CD4-positive, alpha-beta memory T cell (primary cell): Measurements from ENCODE around the gene UBB. TPM values are rescaled to one million over a fixed set of nuclear protein-coding genes. Genes with fewer than 3 reads are reported as not detected.

Source experiments
- CTCF ChIA-PET: fragments of 350-600 bp; sonication (Branson Sonifier 250); formaldehyde crosslinking; loops from one replicate; lab custom pipeline; 2021; ENCODE audit warnings: inconsistent platforms; ENCODE audit not compliant: partially characterized antibody; lab: Charles Lee
- POLR2A ChIA-PET: fragments of 350-600 bp; sonication (Branson Sonifier 250); formaldehyde crosslinking; loops from one replicate; lab custom pipeline; 2021; ENCODE audit not compliant: partially characterized antibody; lab: Charles Lee
- DNase-seq, 5 donors: peaks; one replicate each; pipeline versions ENCODE4 v3.0.0 to v3.0.0-alpha.2; 2020 to 2022; ENCODE audit warnings: mixed read lengths in 1 of 5
- H3K27ac ChIP-seq: one replicate; pipeline ENCODE4 v1.7.0; 2013; ENCODE audit warnings: low read depth, low read length
- H3K27me3 ChIP-seq: 2 replicates; pipeline ENCODE4 v1.7.0; 2013; ENCODE audit warnings: mild to moderate bottlenecking, low read length, moderate library complexity; ENCODE audit not compliant: insufficient read depth
- H3K36me3 ChIP-seq: 2 replicates; pipeline ENCODE4 v1.7.0; 2013; ENCODE audit warnings: mild to moderate bottlenecking, low read length, moderate library complexity; ENCODE audit not compliant: insufficient read depth
- H3K4me1 ChIP-seq: 2 replicates; pipeline ENCODE4 v1.7.0; 2013; ENCODE audit warnings: mild to moderate bottlenecking, low read length, moderate library complexity; ENCODE audit not compliant: insufficient read depth
- H3K4me3 ChIP-seq, 2 donors: one replicate each; pipeline ENCODE4 v1.7.0; 2013; ENCODE audit warnings: low read length in 2 of 2, mild to moderate bottlenecking in 1 of 2
- H3K9me3 ChIP-seq, 2 donors: one replicate each; pipeline ENCODE4 v1.7.0; 2013; ENCODE audit warnings: low read length in 2 of 2, control low read depth in 1 of 2; ENCODE audit not compliant: control insufficient read depth in 1 of 2
- H3K27ac Mint-ChIP-seq, 7 donors: one replicate each; pipeline ENCODE4 v1.8.0; 2020 to 2021; ENCODE audit warnings: mixed read lengths in 7 of 7, mild to moderate bottlenecking in 6 of 7, inconsistent platforms in 3 of 7, moderate library complexity in 3 of 7
- H3K27me3 Mint-ChIP-seq, 2 donors: one replicate each; pipeline ENCODE4 v1.8.0; 2020 to 2021; ENCODE audit warnings: mixed read lengths in 2 of 2
- H3K36me3 Mint-ChIP-seq, 2 donors: one replicate each; pipeline ENCODE4 v1.8.0; 2020 to 2021; ENCODE audit warnings: mixed read lengths in 2 of 2, inconsistent platforms in 1 of 2, mild to moderate bottlenecking in 1 of 2
- H3K4me1 Mint-ChIP-seq, 4 donors: one replicate each; pipeline ENCODE4 v1.8.0; 2020 to 2021; ENCODE audit warnings: mixed read lengths in 4 of 4, mild to moderate bottlenecking in 1 of 4
- H3K4me3 Mint-ChIP-seq, 8 donors: one replicate each; pipeline ENCODE4 v1.8.0; 2020 to 2021; ENCODE audit warnings: mixed read lengths in 8 of 8, mild to moderate bottlenecking in 7 of 8, moderate library complexity in 6 of 8, inconsistent platforms in 3 of 8
- H3K9me3 Mint-ChIP-seq, 8 donors: one replicate each; pipeline ENCODE4 v1.8.0; 2020 to 2021; ENCODE audit warnings: mixed read lengths in 8 of 8, mild to moderate bottlenecking in 5 of 8, inconsistent platforms in 3 of 8, moderate library complexity in 1 of 8
- intact Hi-C: fragments of 100-400 bp; cut with micrococcal nuclease; formaldehyde crosslinking; loops from one replicate; pipeline ENCODE4 v1.15.1; 2023
- polyA plus RNA-seq, 2 donors: library from polyadenylated mRNA; unstranded; fragments of 300-500 nt; fragmentation: Illumina TruSeq; gene quantifications; one replicate each; pipeline ENCODE4 v1.2.3, GENCODE V29; 2021
- total RNA-seq, 2 experiments: library from RNA; stranded (reverse); gene quantifications; one replicate each; pipeline ENCODE4 v1.2.3, GENCODE V29; 2021

Gene UBB
- total and polyA plus RNA-seq, 4 experiments from 2014 or later = 523 to 1,970 (median 1,094) TPM

- H3K9me3 ChIP-seq = no peaks in the 10 kb centered on the region
- no peak overlapping the region for H3K27ac ChIP-seq
- Mint-ChIP-seq H3K36me3 (peaks cover 23 to 64% of the 10 kb centered on the region in 2 donors), H3K4me1 (peaks cover 0 to 7% (median 3%) of the 10 kb centered on the region in 4 donors), H3K27ac (peak overlapping the region in 2 of 7 donors; percentile 15 to 29), H3K9me3 (no peaks in the 10 kb centered on the region), H3K4me3 (no peak overlapping the region), H3K27me3 (no peaks in the 10 kb centered on the region)
- peaks cover 49% of the 10 kb centered on the region for H3K36me3 ChIP-seq
- DNase-seq = peak in 3 of 5 donors; percentile 15 to 38 (median 24)
- no peak overlapping the region for H3K4me3 ChIP-seq
- intact Hi-C loops = no loop called here
- ChIA-PET CTCF (interaction anchor here (1.0 to 3.4 kb wide), 7 partner anchors 10 to 94 kb away, joined by 3 to 15 read pairs (median 6); partner anchors contain the start of gene TRPV2), POLR2A (interaction anchor here (0.9 to 3.1 kb wide), 5 partner anchors 9 to 93 kb away, joined by 3 to 18 read pairs (median 4); no protein-coding TSS in a partner anchor)
- no peaks in the 10 kb centered on the region for H3K27me3 ChIP-seq
- H3K4me1 ChIP-seq = no peaks in the 10 kb centered on the region
Measured at GRCh38 chr17:16428098-16428882, 47.4 kb downstream of the UBB start.

- Histone ChIP-seq H3K27ac (no peak overlapping the region), H3K27me3 (no peaks in the 10 kb centered on the region), H3K36me3 (peaks cover 44% of the 10 kb centered on the region), H3K4me3 (no peak overlapping the region), H3K9me3 (no peaks in the 10 kb centered on the region), H3K4me1 (no peaks in the 10 kb centered on the region)
- H3K4me1 Mint-ChIP-seq = peaks cover 0 to 7% (median 3%) of the 10 kb centered on the region in 4 donors
- peak in 1 of 5 donors; percentile 5 for DNase-seq
- ChIA-PET POLR2A (interaction anchor here (1.4 to 3.1 kb wide), 2 partner anchors 10 kb away, joined by 4 to 18 read pairs; no protein-coding TSS in a partner anchor), CTCF (interaction anchor here (1.6 to 3.4 kb wide), 5 partner anchors 9 to 93 kb away, joined by 3 to 15 read pairs (median 13); partner anchors contain the start of gene TRPV2)
- no peaks in the 10 kb centered on the region for H3K27me3 Mint-ChIP-seq
- H3K36me3 Mint-ChIP-seq = peaks cover 23 to 61% of the 10 kb centered on the region in 2 donors
- no peak overlapping the region for H3K4me3 Mint-ChIP-seq
- H3K27ac Mint-ChIP-seq = peak overlapping the region in 2 of 7 donors; percentile 34 to 50
- intact Hi-C loops = no loop called here
- H3K9me3 Mint-ChIP-seq = no peaks in the 10 kb centered on the region
Measured at GRCh38 chr17:16429083-16429482, 48.2 kb downstream of the UBB start.

GRCh38 chr17:16430650-16431049 is 49.8 kb downstream of the UBB start:
- CTCF ChIA-PET = interaction anchor here (1.1 to 2.3 kb wide), 3 partner anchors 15 to 91 kb away, joined by 3 to 8 read pairs (median 6); partner anchors contain the start of gene TRPV2

GRCh38 chr17:16432017-16432416 is 51.1 kb downstream of the UBB start:
- no peaks in the 10 kb centered on the region for H3K9me3 Mint-ChIP-seq

More at GRCh38 chr17:16430650-16431049, 49.8 kb downstream of the UBB start:
- no peak for DNase-seq
- H3K4me1 Mint-ChIP-seq = peaks cover 0 to 8% (median 5%) of the 10 kb centered on the region in 4 donors
- H3K27ac Mint-ChIP-seq = peak overlapping the region in 1 of 7 donors; percentile 9
- no peak overlapping the region for H3K27ac ChIP-seq
- no peak overlapping the region for H3K4me3 ChIP-seq
- peaks cover 20 to 58% of the 10 kb centered on the region in 2 donors for H3K36me3 Mint-ChIP-seq
- no peaks in the 10 kb centered on the region for H3K4me1 ChIP-seq
- no peaks in the 10 kb centered on the region for H3K9me3 ChIP-seq
- POLR2A ChIA-PET = interaction anchor here (1.0 to 1.3 kb wide), 2 partner anchors 8 to 10 kb away, joined by 3 to 4 read pairs; no protein-coding TSS in a partner anchor
- no peaks in the 10 kb centered on the region for H3K27me3 ChIP-seq
- H3K4me3 Mint-ChIP-seq = no peak overlapping the region
- H3K27me3 Mint-ChIP-seq = no peaks in the 10 kb centered on the region
- H3K9me3 Mint-ChIP-seq = no peaks in the 10 kb centered on the region
- H3K36me3 ChIP-seq = peaks cover 39% of the 10 kb centered on the region
- intact Hi-C loops = no loop called here

More at GRCh38 chr17:16432017-16432416, 51.1 kb downstream of the UBB start:
- peak in 1 of 5 donors; percentile 20 for DNase-seq
- POLR2A ChIA-PET = interaction anchor here (0.5 to 1.4 kb wide), 7 partner anchors 8 to 848 kb away, joined by 3 to 6 read pairs (median 3); partner anchors contain the start of genes TRPV2 and UBB
- Histone ChIP-seq H3K9me3 (no peaks in the 10 kb centered on the region), H3K4me1 (no peaks in the 10 kb centered on the region), H3K27ac (no peak overlapping the region), H3K4me3 (no peak overlapping the region), H3K36me3 (peaks cover 25% of the 10 kb centered on the region), H3K27me3 (no peaks in the 10 kb centered on the region)
- H3K36me3 Mint-ChIP-seq = peaks cover 11 to 47% of the 10 kb centered on the region in 2 donors
- no peaks in the 10 kb centered on the region for H3K27me3 Mint-ChIP-seq
- no peak overlapping the region for H3K27ac Mint-ChIP-seq
- H3K4me1 Mint-ChIP-seq = peaks cover 0 to 7% (median 4%) of the 10 kb centered on the region in 4 donors
- no peak overlapping the region for H3K4me3 Mint-ChIP-seq
- CTCF ChIA-PET = interaction anchor here (0.6 to 2.3 kb wide), 3 partner anchors 55 to 90 kb away, joined by 3 to 8 read pairs (median 4); no protein-coding TSS in a partner anchor
- intact Hi-C loops = no loop called here

Other genes with a start within 250 kb of the UBB start
- gene NCOR1, start 165.6 kb upstream of the UBB start, total RNA-seq = 100 to 1,000 TPM; 156 to 169 TPM
- 100 to 1,000 TPM in 1 of 2 donors, 10 to 100 TPM in 1; 26.4 to 168 TPM for gene NCOR1, start 165.6 kb upstream of the UBB start, polyA plus RNA-seq
- gene PIGL, start 163.9 kb upstream of the UBB start, total RNA-seq = 10 to 100 TPM; 71.0 to 71.1 TPM
- 10 to 100 TPM in 1 of 2 donors, 1 to 10 TPM in 1; 8.1 to 17.0 TPM for gene PIGL, start 163.9 kb upstream of the UBB start, polyA plus RNA-seq
- gene CENPV, start 27.6 kb upstream of the UBB start, total RNA-seq = 1 to 10 TPM; 8.4 to 8.6 TPM
- gene CENPV, start 27.6 kb upstream of the UBB start, polyA plus RNA-seq = 10 to 100 TPM; 11.3 to 18.1 TPM
- 100 to 1,000 TPM in 1 of 2 experiments, 10 to 100 TPM in 1; 95.0 to 101 TPM for gene TRPV2, start 34.5 kb downstream of the UBB start, total RNA-seq
- gene TRPV2, start 34.5 kb downstream of the UBB start, polyA plus RNA-seq = 100 to 1,000 TPM; 118 to 127 TPM
- 1 to 10 TPM; 5.4 to 5.7 TPM for gene LRRC75A, start 111.1 kb downstream of the UBB start, total RNA-seq
- gene LRRC75A, start 111.1 kb downstream of the UBB start, polyA plus RNA-seq = 1 to 10 TPM in 1 of 2 donors, under 1 TPM in 1; 0.72 to 2.5 TPM
- 10 to 100 TPM; 16.7 to 17.9 TPM for gene ZNF287, start 188.1 kb downstream of the UBB start, total RNA-seq
- 10 to 100 TPM; 14.1 to 18.2 TPM for gene ZNF287, start 188.1 kb downstream of the UBB start, polyA plus RNA-seq